ENCODE results near the gene LRRC4. TPM values are rescaled to one million over a fixed set of nuclear protein-coding genes. Genes with fewer than 3 reads are reported as not detected.

Gene LRRC4
- total RNA-seq, 4 donors from 2014 or later: 0.08 to 0.74 (median 0.32) TPM; not detected in 1

- intact Hi-C loops (cut with DNase I; ENCODE audit: low total_unique reads): no loop called here
- 91 to 96% methylated on average over 4 of the region's 4 CpGs for WGBS, 2 donors
- no peak for TF ChIP-seq POLR2A (IDR thresholded peaks at IDR 0.05)
- TF ChIP-seq, protein P1, sequence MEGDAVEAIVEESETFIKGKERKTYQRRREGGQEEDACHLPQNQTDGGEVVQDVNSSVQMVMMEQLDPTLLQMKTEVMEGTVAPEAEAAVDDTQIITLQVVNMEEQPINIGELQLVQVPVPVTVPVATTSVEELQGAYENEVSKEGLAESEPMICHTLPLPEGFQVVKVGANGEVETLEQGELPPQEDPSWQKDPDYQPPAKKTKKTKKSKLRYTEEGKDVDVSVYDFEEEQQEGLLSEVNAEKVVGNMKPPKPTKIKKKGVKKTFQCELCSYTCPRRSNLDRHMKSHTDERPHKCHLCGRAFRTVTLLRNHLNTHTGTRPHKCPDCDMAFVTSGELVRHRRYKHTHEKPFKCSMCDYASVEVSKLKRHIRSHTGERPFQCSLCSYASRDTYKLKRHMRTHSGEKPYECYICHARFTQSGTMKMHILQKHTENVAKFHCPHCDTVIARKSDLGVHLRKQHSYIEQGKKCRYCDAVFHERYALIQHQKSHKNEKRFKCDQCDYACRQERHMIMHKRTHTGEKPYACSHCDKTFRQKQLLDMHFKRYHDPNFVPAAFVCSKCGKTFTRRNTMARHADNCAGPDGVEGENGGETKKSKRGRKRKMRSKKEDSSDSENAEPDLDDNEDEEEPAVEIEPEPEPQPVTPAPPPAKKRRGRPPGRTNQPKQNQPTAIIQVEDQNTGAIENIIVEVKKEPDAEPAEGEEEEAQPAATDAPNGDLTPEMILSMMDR (IDR thresholded peaks at IDR 0.05): no peak
These were observed 8.3 kb upstream of the LRRC4 start for GRCh38 chr7:128039544-128039953.

GRCh38 chr7:128037880-128038619 is 6.8 kb upstream of the LRRC4 start:
- TF ChIP-seq, protein P1 (IDR thresholded peaks at IDR 0.05): no peak
- no peak for TF ChIP-seq POLR2A (IDR thresholded peaks at IDR 0.05)
- intact Hi-C loops (cut with DNase I; ENCODE audit: low total_unique reads): no loop called here
- WGBS, 2 donors: 96 to 97% methylated on average over 8 of the region's 8 CpGs

More at GRCh38 chr7:128039544-128039953, 8.3 kb upstream of the LRRC4 start:
- H3K4me3 ChIP-seq (ENCODE audit: low read depth, poor library complexity, severe bottlenecking): no peak overlapping the region
- DNase-seq (ENCODE audit: low spot score in 2 of 2): no peak

DNA sequence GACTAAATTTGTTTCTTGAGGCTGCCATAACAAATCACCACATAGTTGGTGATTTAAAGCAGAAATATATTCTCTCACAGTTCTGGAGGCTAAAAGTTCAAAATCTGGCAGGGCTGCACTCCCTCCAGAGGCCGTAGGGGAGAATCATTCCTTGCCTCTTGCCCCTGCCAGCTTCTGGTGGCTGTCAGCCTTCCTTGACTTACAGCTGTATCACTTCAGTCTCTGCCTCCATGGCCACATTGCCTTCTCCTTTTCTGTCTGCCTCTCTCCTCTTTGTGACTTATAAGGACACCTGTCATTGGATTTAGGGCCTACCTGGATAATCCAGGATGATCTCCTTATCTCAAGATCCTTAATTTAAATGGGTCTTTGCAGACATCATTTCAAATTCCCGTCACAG is 5.8 kb upstream of the LRRC4 start:
- WGBS, 2 donors: 94 to 100% methylated on average over 2 of the region's 2 CpGs
- TF ChIP-seq, protein P1 (IDR thresholded peaks at IDR 0.05): no peak
- no peak for TF ChIP-seq POLR2A (IDR thresholded peaks at IDR 0.05)
- no peak overlapping the region for H3K4me3 ChIP-seq (ENCODE audit: low read depth, poor library complexity, severe bottlenecking)

More at GRCh38 chr7:128037880-128038619, 6.8 kb upstream of the LRRC4 start:
- no peak for DNase-seq (ENCODE audit: low spot score in 2 of 2)
- no peak overlapping the region for H3K4me3 ChIP-seq (ENCODE audit: low read depth, poor library complexity, severe bottlenecking)

DNA sequence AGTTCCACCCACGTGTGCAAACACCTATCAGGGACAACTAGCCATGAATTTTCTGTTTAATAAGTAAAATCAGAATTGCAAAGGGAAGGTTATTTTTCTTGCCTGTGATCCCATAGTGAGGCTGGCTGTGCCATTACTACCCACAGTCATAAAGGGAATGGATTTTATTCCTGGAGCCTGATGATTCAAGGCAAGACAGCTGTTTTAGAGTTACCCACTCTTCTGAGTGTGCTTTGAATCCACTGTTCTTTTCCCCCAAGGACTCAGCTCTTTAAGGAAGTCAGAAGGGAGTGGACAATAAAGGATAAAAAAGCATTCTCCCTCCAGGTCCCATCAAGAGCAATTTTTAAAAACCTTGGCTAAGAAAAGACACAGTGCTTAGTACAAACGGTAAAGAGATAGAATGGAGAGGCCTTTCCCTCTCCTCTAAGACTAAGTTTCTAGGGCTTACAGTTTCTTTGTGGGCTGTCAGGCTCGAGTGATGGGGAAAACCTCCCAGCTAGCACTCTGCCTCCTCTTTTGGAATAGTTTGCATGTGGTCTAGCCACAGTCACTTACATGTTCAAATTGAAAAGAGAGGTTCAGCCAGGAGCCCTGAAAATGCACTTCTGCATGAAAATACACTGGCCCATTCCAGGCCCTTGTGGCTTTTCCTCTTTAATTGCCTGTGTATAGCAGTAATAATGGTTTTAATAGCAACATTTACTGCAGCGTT is 5.1 kb upstream of the LRRC4 start:
- DNase-seq (ENCODE audit: low spot score in 2 of 2): no peak
- no peak overlapping the region for H3K4me3 ChIP-seq (ENCODE audit: low read depth, poor library complexity, severe bottlenecking)
- no peak for TF ChIP-seq POLR2A (IDR thresholded peaks at IDR 0.05)
- TF ChIP-seq, protein P1 (IDR thresholded peaks at IDR 0.05): no peak
- intact Hi-C loops (cut with DNase I; ENCODE audit: low total_unique reads): no loop called here
- WGBS, 2 donors: 88 to 90% methylated on average over 4 of the region's 4 CpGs

More for the DNA sequence above, 5.8 kb upstream of the LRRC4 start:
- intact Hi-C loops (cut with DNase I; ENCODE audit: low total_unique reads): no loop called here
- DNase-seq (ENCODE audit: low spot score in 2 of 2): no peak

- H3K4me3 ChIP-seq (ENCODE audit: low read depth, poor library complexity, severe bottlenecking): no peak overlapping the region
- intact Hi-C loops (cut with DNase I; ENCODE audit: low total_unique reads): no loop called here
- 90 to 95% methylated on average over 3 of the region's 3 CpGs for WGBS, 2 donors
- TF ChIP-seq, protein P1 (IDR thresholded peaks at IDR 0.05): no peak
- no peak for TF ChIP-seq POLR2A (IDR thresholded peaks at IDR 0.05)
- no peak for DNase-seq (ENCODE audit: low spot score in 2 of 2)
These were observed 4.5 kb upstream of the LRRC4 start for GRCh38 chr7:128035712-128036111.

All from lower leg skin (tissue), 4 donors.